ENCODE measurements around the gene EYA2.

The EYA2 gene

DNA sequence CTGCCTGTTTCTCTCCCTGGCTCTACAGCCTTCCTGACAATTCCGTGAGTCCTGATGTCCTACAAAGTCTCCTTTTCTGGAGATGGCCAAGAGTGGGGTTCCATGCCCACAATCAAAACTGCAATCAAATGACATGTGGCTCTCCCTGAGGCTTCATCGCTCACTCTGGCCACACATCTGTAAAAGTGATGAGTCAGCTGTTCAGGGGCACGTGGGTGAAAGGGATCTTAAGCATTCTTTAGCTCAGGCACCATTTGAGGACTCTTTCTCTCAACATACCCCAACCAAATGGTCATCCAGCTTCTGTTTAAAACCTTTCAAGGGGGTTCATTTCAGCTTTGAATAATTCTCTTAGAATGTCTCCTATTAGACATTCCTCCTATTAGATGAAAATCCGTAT lies 42.3 kb upstream of the EYA2 start:
- TF ChIP-seq, protein P1, sequence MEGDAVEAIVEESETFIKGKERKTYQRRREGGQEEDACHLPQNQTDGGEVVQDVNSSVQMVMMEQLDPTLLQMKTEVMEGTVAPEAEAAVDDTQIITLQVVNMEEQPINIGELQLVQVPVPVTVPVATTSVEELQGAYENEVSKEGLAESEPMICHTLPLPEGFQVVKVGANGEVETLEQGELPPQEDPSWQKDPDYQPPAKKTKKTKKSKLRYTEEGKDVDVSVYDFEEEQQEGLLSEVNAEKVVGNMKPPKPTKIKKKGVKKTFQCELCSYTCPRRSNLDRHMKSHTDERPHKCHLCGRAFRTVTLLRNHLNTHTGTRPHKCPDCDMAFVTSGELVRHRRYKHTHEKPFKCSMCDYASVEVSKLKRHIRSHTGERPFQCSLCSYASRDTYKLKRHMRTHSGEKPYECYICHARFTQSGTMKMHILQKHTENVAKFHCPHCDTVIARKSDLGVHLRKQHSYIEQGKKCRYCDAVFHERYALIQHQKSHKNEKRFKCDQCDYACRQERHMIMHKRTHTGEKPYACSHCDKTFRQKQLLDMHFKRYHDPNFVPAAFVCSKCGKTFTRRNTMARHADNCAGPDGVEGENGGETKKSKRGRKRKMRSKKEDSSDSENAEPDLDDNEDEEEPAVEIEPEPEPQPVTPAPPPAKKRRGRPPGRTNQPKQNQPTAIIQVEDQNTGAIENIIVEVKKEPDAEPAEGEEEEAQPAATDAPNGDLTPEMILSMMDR (conservative IDR thresholded peaks at IDR 0.05; ENCODE audit: low read length), result no peak
- H3K4me3 ChIP-seq (ENCODE audit: low read length), result no peak overlapping the region
- no peak for DNase-seq (ENCODE audit: low read depth)

DNA sequence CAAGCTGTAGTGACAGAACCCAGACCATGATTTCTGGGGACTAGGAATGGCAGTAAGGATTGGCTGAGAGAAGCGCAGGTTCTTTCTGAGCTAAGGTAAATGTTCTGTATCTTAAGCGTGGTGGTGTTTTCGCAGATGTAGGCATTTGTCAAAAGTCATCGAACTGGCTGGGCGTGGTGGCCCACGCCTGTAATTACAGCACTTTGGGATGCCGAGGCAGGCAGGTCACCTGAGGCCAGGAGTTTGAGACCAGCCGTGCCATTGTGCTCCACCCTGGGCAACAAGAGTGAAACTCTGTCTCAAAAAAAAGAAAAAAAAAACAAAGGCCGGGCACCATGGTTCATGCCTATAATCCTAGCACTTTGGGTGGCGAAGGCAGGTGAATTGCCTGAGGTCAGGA lies 40.7 kb upstream of the EYA2 start:
- TF ChIP-seq, protein P1 (conservative IDR thresholded peaks at IDR 0.05; ENCODE audit: low read length), result no peak
- H3K4me3 ChIP-seq (ENCODE audit: low read length), result no peak overlapping the region
- DNase-seq (ENCODE audit: low read depth), result no peak

DNA sequence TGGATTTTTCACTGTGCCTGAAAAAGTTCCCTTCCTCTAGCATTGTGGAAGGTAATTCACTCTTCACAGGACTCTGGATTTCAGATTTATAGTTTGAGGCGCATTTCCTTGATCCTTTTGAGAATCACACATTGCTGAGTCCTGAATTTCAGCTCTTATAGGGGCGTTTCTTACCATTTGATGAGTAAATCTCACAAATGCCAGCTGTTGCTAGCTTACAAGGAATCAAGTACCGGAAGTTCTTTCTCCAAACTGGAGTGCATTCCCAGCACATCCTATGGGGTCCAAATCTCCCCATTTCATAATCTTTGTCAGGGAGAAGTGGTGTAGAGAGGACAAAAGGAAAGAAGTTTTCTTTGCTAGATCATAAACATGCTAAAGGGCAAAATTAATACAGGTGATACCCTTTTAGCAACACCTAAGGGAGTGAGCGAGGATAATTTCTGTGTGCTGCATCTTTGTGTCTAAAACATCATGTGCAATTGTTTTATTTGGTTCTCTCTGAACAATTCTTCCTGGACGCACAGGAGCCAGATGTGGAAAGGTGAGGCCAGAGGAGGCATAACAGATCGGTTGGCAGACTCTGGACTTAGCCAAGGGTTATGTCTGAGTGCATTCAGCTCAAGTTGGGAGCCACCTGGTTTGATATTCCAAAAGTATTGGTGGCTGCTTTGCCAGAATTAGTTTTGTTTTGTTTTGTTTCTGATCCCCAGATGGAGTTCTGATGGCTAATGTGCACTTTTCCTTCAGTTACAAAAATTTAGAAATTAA lies 37.4 kb upstream of the EYA2 start:
- TF ChIP-seq, protein P1 (conservative IDR thresholded peaks at IDR 0.05; ENCODE audit: low read length), result no peak
- peak; percentile 20 for DNase-seq (ENCODE audit: low read depth)
- H3K4me3 ChIP-seq (ENCODE audit: low read length), result no peak overlapping the region

DNA sequence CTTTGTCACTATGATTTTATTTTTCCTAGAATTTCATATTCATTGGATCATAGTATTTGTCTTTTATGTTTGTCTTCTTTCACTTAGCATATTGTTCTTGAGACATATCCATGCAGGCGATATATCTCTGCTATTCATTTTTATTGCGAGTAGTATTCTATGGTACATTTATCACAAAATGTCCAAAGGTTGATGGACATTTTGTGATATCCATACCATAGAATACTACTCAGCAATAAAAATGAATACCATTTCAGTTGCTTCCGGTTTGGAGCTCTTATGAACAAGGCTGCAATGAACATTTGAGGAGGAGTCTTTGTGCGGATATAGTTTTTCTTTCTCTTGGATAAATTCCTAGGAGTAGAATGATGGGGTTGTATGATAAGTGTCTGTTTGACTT lies 28.8 kb upstream of the EYA2 start:
- DNase-seq (ENCODE audit: low read depth), result no peak
- TF ChIP-seq, protein P1 (conservative IDR thresholded peaks at IDR 0.05; ENCODE audit: low read length), result no peak
- H3K4me3 ChIP-seq (ENCODE audit: low read length), result no peak overlapping the region

DNA sequence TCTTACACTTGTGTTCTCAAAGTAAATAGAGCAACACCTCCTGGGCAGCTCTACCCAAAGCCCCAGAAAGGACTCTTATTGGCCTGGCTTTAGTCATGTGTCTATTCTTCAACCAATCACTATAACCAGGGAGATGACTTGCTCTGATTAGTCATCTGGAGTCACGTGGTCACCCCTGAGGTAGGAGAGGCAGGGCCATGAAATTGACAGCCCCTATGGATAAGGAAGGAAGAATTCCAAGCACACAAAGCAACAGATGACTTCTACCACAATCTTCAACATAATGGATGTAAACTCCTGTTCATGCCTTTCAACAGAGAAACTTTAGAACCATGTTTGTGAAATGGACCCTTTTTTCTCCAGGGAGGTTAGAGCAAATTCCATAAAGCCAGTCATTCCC lies 24.6 kb upstream of the EYA2 start:
- no peak for DNase-seq (ENCODE audit: low read depth)
- no peak overlapping the region for H3K4me3 ChIP-seq (ENCODE audit: low read length)
- TF ChIP-seq, protein P1 (conservative IDR thresholded peaks at IDR 0.05; ENCODE audit: low read length), result no peak

DNA sequence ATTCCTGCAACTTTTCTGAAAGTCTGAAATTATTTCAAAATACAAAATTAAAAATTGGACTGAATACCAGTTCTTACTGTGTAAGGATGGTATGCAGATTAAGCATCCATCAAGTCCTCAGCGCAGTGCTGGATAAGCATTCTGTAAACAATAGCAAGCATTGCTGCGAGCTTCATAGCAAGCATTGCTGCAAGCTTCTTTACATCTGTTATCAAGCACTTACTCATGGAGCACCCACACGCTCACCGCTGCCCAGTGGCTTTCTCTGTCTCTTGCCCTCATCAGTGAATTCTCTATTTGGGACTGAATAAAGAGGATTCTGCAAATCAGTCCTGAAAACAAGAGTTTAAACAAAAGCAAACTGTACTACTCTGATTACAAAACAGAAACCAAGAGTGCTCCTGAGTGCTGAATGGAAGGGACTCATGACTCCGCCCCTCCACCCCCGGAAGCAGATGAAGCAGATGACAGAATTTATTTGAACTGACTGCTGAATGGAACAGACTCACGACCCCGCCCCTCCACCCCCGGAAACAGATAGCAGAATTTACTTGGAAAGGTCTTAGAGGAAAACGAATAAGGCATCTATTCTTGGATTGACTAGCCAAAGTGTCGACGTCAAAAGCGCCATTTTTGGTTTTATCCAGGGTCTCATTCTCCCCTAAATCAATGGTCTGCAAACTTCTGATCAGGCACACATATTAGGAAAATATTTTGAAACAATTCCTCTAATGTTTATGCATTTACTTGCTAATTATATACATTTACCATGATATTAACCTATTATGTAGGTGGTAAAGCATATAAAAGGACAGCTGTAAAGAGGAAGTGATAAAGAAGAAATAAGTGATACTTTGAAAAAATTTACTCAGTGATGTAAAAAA lies 22.1 kb upstream of the EYA2 start:
- peak; percentile 50 for DNase-seq (ENCODE audit: low read depth)
- TF ChIP-seq, protein P1 (conservative IDR thresholded peaks at IDR 0.05; ENCODE audit: low read length), result no peak
- peak overlapping the region; percentile 52 for H3K4me3 ChIP-seq (ENCODE audit: low read length)
